ENCODE data around the gene NCBP3.

DNA sequence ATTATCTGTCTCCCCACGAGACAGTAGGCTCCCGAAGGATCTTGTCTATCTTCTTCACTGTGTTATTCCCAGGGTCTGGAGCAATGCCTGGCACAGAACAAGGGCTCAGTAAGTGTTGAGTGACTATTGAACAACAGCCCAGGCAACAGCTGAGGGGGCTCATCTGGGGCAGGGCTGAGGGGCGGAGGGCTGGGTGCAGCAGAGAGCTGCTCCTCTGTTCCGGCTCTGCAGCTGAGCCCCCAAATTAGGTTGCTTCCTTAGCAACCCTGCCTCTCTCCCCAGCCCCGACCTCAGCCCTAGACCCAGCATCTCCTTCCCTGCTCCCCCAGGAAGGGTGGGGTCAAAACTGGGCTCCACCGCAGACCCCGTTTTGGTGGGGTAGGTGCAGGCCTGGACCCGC, 77.3 kb downstream of the NCBP3 start:
- TF ChIP-seq CTCF (IDR thresholded peaks at IDR 0.05) = no peak
- TF ChIP-seq EP300 (IDR thresholded peaks at IDR 0.05) = no peak

All from ovary (tissue), 3 donors.